ENCODE measurements around the gene ST3GAL3.

Gene ST3GAL3

DNA sequence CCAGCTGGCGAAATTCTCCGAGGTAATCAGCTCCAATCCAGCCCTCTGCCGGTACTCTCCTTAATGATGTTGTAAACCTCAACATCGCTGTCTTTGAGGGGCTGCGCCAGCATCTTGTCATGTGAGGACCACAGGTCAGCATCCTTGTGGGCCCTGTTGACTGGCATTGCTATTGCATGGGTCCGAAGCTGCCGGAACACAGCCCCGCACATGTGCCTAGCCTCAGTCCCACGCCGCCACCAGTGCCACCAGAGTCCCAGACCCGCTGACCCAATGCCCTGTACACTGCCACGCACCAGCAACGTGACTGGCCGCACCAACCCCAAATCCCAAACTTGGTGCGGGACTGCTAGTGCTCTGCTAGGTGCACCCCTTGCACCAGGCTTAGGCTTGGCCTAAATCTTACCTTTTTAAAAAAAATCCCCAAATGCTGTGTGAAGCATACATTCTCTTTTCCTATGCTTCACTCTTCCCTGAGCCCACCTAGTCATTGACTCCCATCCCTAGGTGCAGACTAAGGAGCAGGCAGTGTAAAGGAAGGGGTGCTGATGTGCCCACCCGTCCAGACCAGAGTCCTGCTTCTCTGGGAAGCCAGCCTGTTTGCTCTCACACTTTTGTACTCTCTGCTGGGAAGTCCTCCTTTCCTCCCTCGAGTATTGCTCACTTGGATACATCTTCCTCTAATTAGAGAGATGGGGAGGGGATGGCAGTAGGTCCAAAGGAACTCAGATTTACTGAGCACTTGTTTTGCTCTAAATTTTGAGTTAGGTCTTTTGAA lies 144.4 kb downstream of the ST3GAL3 start:
- DNase-seq (ENCODE audit: low read depth), result no peak

DNA sequence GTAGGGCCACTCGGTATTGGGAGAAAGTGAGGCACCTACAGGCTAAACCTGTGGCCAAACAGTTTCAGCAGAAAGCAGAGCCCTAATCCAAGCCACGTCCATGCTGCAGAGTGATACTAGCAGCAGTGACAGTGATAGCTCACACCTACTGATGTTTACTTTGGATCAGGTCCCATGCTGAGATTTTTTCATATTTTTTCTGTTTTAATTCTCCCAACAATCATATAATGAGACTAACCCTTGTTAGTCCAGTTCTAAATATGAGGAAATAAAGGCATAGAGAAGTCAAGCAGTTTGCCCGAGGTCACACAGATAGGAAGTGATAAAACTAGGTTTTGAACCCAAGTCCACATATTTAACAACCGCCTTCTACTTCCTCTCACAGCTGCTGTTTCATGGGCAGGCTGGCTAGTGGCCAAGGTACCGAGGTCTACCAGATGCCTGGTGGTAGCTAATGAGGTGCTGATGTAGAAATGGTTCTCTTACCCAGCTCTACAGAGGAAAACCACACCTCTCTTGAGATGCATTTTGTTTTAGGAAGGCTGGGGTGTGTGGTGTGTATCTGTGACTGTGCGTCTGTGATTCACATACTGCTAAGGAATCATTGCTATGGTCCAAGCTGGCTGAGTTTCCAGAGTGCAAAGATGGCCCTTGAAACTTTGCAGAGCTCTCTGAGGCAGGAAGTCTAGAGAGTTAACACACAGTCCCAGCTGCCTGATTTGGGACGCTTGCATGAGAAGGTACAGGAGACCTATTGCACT lies 146.0 kb downstream of the ST3GAL3 start:
- no peak for DNase-seq (ENCODE audit: low read depth)

DNA sequence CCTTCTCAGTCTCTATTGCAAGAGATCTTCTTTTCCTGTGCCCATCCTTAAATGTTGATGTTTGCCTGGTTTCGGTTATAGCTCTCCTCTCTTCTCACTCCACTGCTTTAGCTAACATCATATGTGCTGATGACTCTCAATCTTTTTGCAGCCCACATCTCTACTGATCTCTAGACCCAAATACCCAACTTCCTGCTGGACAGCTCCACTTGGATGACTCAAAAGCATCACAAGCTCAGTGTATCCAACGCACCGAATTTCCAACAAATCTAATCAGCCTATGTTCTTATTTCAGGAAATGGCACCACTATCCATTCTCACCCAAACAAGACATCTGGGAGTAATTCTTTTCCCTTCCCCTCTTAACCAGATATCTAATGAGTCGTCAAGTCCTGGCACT lies 147.1 kb downstream of the ST3GAL3 start:
- DNase-seq (ENCODE audit: low read depth), result no peak

DNA sequence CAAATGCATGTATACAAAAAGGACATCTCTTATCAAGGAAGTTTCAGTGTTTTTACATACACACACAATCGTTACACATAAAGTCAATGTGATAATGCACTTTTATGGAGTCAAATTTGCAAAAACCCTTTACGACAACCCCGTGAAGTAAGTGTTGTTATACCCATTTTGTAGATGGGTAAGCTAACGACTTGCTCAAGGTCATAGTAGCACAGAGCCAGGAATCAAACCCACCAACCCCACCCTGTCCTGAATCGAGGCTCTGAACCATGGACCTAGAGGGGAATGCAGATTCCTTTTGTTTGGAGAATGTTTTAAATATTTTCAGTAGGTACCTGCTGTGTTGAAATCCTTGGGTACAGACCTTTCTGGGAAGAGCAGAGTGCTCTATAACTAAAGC lies 148.9 kb downstream of the ST3GAL3 start:
- no peak for DNase-seq (ENCODE audit: low read depth)

DNA sequence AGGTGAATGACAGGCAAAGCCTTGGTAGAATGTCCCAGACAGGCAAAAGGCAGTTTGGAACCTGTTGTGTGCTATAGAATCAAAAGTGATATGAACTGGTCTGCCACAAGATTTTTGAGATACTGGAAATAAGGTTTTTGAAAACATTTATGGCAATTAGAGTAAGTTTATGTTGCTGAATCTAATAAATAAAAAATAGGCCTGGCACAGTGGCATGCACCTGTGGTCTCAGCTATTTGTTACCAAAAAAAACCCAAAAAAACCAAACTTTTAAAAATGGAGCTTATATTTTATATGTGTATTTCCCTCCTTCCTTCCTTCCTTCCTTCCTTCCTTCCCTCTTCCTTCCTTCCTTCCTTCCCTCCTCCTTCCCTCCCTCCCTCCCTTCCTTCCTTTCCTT lies 149.8 kb downstream of the ST3GAL3 start:
- no peak for DNase-seq (ENCODE audit: low read depth)

DNA sequence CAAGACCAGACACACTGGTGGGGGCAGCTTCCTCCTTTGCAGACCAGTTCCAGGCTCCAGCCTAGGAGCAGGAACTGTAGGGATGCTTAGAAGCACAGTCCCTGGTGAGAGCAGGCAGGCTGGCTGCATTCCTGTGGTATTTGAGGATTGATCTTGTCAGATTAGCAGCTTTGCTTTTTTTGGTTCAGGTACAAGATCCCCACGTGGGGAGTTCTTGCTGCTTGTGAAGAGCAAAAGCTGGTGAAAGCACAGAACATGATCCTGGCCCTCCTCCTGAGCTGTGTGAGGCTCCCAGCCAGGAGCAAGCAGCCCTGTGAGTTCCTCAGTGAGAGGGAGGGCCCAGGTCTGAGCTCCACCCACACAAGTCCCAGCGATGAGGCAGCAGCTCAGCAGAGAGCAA lies 151.0 kb downstream of the ST3GAL3 start:
- DNase-seq (ENCODE audit: low read depth), result no peak

DNA sequence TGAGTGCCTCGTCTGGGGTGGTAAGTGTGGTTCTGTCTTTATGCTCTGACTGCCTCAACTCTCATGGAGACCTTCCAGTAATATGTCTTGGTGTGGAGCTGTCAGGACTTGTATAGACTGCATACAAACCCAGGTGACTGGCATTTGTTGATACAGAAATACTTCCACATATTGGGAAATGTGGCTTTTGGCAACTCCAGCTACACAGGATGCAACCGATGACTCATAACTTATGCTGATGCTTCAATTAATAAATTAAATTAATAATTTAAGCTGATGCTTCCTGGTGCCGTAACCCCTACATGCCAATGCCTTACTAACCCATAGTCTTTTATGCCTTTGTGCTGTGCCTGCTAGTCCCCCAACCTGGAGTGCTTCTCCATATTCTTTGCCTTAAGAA lies 154.0 kb downstream of the ST3GAL3 start:
- no peak for DNase-seq (ENCODE audit: low read depth)

DNA sequence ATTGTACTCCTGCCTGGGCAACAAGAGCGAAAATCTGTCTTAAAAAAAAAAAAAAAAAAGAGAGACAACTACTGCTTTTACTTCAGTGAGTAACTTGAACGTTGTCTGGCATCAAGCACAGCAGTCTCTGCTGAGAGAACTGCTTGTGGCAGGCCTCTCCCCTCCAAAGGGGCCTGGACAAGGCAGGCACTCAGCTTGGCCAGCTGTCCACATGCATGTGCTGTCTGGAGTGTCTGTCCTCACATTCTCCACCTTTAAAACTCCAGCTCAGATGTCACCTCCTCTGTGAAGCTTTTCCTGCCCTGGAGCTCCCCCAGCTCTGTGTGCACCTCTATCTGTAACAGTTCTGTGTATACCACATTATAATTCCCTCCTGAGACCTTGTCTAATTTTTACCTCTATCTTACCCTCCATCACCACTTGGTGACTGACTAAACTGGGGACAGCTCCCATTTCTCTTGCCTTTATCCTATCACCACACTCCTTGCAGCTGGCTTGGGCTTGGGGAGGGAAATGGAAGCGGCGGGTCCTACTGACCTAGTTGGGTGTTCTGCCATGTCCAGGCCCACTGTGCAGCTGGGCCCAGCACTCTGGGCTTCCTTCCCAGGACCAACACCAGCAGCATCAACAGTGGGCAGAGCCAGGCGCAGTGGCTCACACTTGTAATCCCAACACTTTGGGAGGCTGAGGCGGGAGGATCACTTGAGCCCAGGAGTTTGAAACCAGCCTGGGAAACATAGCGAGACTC lies 154.8 kb downstream of the ST3GAL3 start:
- DNase-seq (ENCODE audit: low read depth), result no peak

DNA sequence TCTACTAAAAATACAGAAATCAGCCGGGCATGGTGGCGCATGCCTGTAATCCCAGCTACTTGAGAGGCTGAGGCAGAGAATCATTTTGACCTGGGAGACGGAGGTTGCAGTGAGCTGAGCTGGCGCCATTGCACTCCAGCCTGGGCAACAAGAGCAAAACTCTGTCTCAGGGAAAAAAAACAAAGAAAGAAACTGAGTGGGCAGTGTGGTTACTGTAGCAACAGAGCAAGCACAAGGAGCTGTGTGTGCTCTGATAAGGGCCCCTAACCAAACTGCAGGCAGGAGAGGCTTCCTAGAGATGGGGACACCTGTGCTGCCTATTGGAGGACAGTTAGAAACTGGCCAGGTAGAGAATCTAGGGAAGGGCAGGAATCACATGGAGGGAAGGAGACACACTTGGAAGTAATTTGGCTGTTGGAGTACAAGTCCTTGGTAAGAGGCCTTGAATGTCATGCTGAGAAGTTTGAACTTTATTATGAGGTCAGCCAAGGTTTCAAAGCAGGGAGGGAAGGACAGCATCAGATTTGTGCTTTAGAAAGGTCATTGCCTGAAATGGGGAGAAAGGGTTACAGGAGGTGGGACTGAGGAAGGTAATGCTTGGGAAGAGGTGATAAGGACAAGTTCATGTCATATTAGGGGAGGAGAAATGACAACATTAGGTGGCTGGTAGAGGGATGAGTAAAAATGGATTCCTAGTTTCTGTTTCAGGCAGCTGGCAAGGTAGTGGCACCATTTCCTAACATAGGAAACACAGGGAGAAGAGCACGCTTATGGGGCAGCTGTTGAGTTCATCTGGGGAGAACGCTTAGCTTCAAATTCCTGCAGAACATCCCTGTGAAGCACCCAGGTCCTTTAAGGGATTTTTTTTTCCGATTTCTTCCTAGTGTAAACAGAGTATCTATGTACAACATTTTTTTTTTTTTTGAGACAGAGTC lies 157.0 kb downstream of the ST3GAL3 start:
- DNase-seq (ENCODE audit: low read depth), result no peak

DNA sequence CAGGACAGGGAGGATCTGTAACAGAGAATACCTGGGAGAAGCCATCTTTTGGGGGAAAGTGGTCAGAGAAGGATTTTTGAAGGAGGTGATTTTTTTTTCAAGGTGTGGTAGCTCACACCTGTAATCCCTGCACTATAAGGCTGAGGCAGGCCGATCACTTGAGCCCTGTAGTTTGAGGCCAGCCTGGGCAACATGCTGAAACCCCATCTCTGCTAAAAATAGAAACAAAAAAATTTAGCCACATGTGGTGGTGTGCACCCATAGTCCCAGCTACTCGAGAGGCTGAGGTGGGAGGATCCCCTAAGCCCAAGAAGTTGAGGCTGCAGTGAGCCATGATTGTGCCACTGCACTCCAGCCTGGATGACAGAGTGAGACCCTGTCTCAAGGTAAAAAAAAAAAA lies 158.9 kb downstream of the ST3GAL3 start:
- DNase-seq (ENCODE audit: low read depth), result no peak

DNA sequence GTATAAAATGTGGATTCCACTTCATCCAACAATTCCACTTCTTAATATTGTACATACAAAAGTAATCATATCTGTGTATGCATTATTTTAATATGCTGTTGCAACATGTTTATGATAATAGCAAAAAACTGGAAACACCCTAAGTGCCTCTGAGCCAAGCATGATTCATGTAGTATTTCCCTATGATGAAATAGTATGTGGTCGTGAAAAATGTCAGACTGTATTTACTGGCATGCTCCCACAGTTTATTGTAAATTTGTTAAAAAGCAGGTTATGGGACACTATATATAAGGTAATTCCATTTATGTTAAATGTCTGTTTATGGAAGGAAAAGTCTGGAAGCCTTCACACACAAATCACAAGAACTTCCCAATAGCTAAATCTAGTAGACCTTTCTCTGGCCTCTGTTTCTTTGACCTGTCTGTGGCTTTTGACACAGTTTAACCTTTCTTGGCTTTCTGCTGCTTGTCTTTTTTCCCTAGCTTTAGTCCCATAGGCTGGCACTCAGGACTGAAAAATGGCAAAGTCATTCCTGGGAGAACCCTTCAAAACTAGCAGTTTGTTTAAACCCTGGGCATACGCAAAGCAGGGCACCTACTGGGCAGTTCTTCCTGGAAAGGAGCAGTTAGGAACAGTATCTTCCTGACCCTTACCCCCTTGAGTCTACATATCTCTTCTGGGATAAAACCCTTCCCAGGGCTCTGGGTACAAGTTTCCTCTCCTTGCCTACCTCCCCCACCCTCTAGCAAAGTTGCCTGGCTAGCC lies 160.8 kb downstream of the ST3GAL3 start:
- no peak for DNase-seq (ENCODE audit: low read depth)

DNA sequence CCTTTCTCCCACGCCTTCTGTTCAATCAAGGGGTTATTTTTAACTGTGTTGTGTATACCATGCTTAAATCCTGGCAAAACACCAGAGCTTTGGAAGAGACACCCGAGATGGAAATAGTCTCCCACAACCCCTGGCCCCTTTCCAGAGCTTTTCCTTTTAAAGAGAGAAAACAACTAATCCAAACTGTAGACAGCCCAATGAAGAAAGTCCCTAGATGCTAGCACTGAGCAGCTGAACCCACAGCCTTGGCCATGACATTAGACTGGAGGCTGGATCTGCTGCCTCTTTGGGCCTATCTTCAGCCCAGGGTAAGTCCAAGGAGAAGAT lies 161.4 kb downstream of the ST3GAL3 start:
- no peak for DNase-seq (ENCODE audit: low read depth)

DNA sequence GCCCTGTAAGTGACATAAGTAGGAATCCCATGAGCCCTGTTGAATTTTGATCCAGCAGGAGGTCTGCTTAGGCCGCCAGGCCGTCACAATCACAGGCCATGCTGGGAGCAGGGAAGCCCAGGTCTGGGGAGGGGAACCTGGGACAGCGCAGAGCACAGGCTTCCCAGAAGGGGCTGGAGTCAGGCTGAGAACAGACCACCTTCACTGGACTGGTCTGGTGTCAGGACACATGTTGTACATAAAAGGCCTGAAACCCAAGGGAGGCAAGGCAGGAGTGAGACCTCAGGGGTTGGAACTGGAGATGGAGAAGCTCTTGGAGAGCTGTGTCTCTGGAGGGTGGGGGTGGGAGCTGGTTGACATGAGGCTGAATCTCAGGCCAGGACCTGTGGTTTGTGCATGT lies 163.0 kb downstream of the ST3GAL3 start:
- DNase-seq (ENCODE audit: low read depth), result no peak

DNA sequence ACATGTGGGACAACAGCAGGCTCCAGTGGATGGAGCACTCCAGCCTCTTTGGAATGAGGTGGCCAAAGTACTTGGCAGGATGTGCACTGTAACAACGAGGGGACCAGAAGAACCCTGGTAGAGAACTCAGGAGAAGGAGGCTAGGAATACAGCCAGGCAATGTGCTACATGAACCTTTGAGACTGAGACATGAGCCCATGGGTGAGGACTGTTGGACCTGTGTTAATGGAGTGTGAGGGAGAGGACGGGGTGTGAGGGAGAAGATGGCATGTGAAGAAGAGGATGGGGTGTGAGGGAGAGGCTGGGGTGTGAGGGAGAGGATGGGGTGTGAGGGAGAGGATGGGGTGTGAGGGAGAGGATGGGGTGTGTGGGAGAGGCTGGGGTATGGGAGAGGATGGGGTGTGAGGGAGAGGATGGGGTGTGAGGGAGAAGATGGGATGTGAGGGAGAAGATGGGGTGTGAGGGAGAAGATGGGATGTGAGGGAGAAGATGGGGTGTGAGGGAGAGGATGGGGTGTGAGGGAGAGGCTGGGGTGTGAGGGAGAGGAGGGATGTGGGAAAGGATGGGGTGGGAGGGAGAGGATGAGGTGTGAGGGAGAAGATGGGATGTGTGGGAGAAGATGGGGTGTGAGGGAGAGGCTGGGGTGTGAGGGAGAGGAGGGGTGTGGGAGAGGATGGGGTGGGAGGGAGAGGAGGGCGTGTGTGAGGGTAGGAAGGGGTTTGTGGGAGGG lies 164.0 kb downstream of the ST3GAL3 start:
- no peak for DNase-seq (ENCODE audit: low read depth)

DNA sequence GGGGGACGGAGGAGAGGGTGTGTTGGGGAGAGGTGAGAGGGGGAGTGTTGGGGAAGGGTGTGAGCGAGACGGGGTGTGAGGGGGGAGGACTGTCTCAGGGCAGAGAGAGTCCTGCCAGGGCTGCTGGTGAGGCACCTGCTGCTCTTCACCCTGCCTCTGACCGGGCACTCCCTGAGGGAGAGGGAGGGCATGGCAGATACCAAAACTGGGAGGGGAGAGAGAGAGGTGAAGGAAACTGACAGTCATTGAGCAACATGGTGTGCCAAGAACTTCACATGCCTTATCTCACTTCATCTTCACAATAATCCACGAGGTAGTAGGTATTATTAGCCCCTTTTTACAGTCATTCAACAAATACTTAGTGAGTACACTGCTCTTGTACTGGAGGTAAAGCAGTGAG lies 164.9 kb downstream of the ST3GAL3 start:
- no peak for DNase-seq (ENCODE audit: low read depth)

DNA sequence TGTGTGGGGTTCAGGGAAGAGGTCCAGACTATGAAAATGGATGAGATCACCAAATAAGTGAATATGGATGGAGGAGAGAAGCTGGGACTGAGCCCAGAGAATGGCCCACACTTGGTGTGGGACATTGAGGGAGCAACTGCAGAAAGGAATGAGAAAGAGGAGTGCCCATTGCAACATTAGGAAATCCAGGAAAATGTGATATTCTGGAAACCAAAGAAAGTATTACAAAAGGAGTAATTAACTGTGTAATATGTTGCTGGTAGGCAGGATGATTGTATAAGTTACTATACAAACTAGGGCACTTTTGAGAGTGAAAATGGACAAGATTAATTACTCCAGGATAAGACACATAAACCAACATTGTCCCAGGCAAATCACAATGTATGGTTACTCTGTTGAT lies 166.5 kb downstream of the ST3GAL3 start:
- no peak for DNase-seq (ENCODE audit: low read depth)

DNA sequence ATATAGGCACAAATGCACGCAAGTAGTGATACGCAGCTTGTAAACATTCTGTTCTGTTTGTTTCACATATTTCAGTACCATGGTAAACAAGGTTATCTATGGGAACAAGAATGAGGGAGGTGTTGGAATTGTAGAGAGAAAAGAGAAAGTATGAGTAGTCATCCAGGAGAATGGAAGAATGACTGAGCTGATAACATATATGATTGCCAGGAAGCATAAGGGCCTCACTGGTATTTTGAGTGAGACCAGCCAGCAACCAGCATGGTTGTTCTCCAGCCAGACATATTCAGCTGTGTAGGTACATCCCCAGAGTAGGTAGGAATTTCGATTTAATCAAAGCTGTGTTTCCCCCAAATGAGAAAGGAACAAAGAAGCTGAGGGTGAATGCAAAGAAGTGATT lies 167.4 kb downstream of the ST3GAL3 start:
- no peak for DNase-seq (ENCODE audit: low read depth)

DNA sequence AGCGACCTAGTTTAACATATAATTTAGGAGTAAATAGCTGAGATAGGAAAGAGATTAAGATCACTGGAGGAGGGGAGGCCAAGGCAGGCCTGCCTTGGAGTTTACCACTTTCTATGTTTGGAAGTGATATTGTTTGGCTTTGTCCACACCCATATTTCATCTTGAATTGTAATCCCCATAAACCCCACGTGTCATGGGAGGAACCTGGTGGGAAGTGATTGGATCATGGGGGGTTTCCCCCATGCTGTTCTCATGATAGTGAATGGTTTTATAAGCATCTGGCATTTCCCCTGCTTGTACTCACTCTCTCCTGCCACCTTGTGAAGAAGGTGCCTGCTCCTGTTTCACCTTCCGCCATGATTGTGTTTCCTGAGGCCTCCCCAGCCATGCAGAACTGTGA lies 168.0 kb downstream of the ST3GAL3 start:
- no peak for DNase-seq (ENCODE audit: low read depth)

DNA sequence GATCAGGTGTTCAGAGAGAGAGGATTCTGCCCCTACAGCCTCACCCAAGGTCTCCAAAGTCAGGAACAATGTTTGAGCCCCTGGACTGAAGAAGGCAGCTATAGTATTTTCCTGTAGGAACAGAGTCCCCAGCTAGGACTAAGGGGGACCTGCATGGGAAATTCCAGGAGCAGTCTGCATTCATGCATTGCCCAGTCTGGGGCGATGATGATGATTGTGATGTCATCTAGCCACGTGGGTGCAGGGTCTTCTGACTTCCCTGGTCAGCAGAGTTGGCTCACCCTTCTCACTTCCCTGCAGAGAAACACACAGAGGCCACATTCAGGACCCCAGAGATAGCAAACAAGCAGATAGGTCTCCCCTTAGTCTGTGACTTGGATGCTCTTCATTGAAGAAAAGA lies 169.8 kb downstream of the ST3GAL3 start:
- DNase-seq (ENCODE audit: low read depth), result no peak

DNA sequence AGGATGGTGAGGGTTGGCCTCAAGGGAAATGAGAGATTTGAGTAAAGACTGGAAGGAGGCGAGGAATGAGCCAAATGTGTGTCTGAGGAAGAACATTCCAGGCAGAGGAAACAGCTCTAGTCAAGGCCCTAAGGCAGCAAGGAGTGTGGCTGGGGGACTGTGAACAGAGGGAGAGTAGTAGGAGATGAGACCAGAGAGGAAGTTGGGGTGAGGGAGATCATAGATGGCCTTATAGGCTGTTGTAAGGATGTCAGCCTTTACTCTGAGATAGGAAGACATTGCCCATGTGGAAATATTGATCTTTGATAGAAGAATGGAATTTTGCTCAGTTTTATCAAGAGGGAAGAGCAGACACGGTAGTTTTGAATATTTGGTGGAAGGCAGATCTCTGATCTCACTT lies 171.1 kb downstream of the ST3GAL3 start:
- no peak for DNase-seq (ENCODE audit: low read depth)

DNA sequence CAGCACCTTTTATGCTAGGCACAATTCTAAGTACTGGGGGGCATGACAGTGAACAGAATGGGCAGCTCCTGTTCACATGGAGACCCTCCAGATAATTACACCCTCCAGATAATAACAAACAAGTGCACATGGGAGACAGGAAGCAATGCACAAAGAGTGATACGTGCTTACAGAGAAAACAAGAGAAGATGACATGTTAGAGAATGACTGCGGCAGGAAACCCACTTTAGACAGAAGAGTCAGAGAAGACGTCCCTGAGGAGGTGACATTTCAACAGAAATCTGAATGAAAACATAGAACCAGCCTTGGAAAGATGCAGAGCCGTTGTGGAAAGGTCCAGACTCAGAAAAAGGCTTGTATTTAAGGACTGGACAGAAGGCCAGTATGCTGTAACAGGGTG lies 171.5 kb downstream of the ST3GAL3 start:
- no peak for DNase-seq (ENCODE audit: low read depth)
